Measurements from ENCODE around the gene MAT1A. TPM values are rescaled to one million over a fixed set of nuclear protein-coding genes. Genes with fewer than 3 reads are reported as not detected.

The MAT1A gene
- total RNA-seq, 1 experiment from 2014 or later, result 1.5 TPM

DNA sequence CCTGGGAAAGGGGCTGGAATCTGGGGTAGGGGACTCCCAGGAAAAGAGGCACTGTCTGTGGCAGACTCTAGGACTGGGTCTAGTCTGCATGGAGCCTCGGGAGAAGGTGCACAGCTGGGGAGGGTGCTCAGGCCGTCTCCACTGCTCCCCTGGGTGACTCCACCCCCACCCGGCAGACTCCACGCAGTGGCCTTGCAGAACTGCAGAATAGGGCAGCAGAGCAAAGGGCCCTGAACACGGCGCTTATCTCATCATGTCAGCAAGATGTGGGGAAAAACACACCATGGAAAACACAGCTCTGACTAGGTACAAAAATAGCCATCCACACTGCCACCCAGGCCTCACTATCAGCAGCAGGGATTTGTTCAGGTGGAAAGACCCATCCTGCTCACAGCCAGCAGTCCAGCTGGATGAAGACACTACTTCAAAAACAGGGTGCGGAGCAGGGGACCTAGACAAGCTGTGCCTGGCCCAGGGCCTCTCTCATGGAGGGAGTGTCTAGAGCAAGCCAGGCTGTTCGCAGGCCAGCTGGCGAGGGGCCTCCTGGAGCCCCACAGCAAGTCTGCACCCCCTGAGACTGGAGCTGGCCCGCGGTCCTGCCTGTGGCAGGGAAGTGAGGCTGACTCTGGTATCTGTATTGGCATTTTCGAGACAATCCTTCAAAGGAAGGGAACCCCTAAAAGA, 11.7 kb downstream of the MAT1A start:
- ATAC-seq (no peak), DNase-seq (ENCODE audit: low read depth, low spot score) (no peak)
- Histone ChIP-seq H3K4me1 (ENCODE audit: control insufficient read depth, insufficient read depth, low read length) (no peaks in the 10 kb centered on the region), H3K27ac (ENCODE audit: low read length) (no peak overlapping the region), H3K36me3 (ENCODE audit: control insufficient read depth, insufficient read depth, low read length) (no peaks in the 10 kb centered on the region), H3K27me3 (ENCODE audit: control insufficient read depth, insufficient read depth, low read length) (no peaks in the 10 kb centered on the region), H3K4me3 (ENCODE audit: low read depth in 2 of 2, low read length in 2 of 2) (no peak overlapping the region), H3K9me3 (ENCODE audit: control insufficient read depth, insufficient read depth, low read depth, low read length) (no peaks in the 10 kb centered on the region)
- ChIA-PET CTCF (no interaction called here), POLR2A (no interaction called here)
- no peak for TF ChIP-seq TCF7L2 (IDR thresholded peaks at IDR 0.05; ENCODE audit: low read depth, low read length)
- TF ChIP-seq, protein P1, sequence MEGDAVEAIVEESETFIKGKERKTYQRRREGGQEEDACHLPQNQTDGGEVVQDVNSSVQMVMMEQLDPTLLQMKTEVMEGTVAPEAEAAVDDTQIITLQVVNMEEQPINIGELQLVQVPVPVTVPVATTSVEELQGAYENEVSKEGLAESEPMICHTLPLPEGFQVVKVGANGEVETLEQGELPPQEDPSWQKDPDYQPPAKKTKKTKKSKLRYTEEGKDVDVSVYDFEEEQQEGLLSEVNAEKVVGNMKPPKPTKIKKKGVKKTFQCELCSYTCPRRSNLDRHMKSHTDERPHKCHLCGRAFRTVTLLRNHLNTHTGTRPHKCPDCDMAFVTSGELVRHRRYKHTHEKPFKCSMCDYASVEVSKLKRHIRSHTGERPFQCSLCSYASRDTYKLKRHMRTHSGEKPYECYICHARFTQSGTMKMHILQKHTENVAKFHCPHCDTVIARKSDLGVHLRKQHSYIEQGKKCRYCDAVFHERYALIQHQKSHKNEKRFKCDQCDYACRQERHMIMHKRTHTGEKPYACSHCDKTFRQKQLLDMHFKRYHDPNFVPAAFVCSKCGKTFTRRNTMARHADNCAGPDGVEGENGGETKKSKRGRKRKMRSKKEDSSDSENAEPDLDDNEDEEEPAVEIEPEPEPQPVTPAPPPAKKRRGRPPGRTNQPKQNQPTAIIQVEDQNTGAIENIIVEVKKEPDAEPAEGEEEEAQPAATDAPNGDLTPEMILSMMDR (IDR thresholded peaks at IDR 0.05), result no peak
- TF ChIP-seq SIN3A (IDR thresholded peaks at IDR 0.05; ENCODE audit: borderline replicate concordance, insufficient read depth, low read depth, low read length), result no peak
- no peak for TF ChIP-seq POLR2AphosphoS5 (IDR thresholded peaks at IDR 0.05; ENCODE audit: low read depth, low read length)
- TF ChIP-seq, protein P2, sequence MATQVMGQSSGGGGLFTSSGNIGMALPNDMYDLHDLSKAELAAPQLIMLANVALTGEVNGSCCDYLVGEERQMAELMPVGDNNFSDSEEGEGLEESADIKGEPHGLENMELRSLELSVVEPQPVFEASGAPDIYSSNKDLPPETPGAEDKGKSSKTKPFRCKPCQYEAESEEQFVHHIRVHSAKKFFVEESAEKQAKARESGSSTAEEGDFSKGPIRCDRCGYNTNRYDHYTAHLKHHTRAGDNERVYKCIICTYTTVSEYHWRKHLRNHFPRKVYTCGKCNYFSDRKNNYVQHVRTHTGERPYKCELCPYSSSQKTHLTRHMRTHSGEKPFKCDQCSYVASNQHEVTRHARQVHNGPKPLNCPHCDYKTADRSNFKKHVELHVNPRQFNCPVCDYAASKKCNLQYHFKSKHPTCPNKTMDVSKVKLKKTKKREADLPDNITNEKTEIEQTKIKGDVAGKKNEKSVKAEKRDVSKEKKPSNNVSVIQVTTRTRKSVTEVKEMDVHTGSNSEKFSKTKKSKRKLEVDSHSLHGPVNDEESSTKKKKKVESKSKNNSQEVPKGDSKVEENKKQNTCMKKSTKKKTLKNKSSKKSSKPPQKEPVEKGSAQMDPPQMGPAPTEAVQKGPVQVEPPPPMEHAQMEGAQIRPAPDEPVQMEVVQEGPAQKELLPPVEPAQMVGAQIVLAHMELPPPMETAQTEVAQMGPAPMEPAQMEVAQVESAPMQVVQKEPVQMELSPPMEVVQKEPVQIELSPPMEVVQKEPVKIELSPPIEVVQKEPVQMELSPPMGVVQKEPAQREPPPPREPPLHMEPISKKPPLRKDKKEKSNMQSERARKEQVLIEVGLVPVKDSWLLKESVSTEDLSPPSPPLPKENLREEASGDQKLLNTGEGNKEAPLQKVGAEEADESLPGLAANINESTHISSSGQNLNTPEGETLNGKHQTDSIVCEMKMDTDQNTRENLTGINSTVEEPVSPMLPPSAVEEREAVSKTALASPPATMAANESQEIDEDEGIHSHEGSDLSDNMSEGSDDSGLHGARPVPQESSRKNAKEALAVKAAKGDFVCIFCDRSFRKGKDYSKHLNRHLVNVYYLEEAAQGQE (IDR thresholded peaks at IDR 0.05; ENCODE audit: insufficient read depth in 1 of 2, low read depth in 2 of 2, low read length in 1 of 2), result no peak
- intact Hi-C loops (cut with micrococcal nuclease; ENCODE audit: unreplicated experiment) (loop anchor here (10.0 kb wide), 1 partner anchor 247 kb away; no protein-coding TSS in a partner anchor), in situ Hi-C loops (cut with HindIII; ENCODE audit: low pct_unique_long_range_greater_than_20kb, low sequenced_read_pairs) (no loop called here)
- no TSS peak for BruUV-seq (replicated peaks)

DNA sequence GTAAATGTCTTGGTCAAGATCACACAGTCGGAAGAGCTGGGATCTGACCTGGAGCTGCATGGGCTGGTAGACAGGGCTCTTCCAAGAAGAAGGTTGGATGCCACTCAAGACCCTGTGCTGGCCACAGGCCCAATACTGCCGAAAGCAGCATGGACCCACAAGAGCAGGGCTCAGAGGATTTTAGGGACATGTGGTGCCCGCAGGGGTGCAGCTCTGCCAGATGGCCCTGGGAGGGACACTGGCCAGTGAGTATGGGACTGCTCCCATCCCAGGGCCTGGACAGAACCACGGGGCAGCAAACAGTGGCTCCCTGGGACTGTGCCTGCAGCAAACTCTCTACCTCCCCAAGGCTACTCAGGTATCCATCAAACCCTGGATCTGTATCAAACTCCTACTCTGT, 12.4 kb downstream of the MAT1A start:
- DNase-seq (ENCODE audit: low read depth, low spot score), result no peak
- no TSS peak for BruUV-seq (replicated peaks)
- intact Hi-C loops (cut with micrococcal nuclease; ENCODE audit: unreplicated experiment), result loop anchor here (10.0 kb wide), 1 partner anchor 248 kb away; no protein-coding TSS in a partner anchor
- no peak for TF ChIP-seq SIN3A (IDR thresholded peaks at IDR 0.05; ENCODE audit: borderline replicate concordance, insufficient read depth, low read depth, low read length)
- TF ChIP-seq, protein P2 (IDR thresholded peaks at IDR 0.05; ENCODE audit: insufficient read depth in 1 of 2, low read depth in 2 of 2, low read length in 1 of 2), result no peak
- TF ChIP-seq, protein P1 (IDR thresholded peaks at IDR 0.05), result no peak
- TF ChIP-seq TCF7L2 (IDR thresholded peaks at IDR 0.05; ENCODE audit: low read depth, low read length), result no peak
- TF ChIP-seq POLR2AphosphoS5 (IDR thresholded peaks at IDR 0.05; ENCODE audit: low read depth, low read length), result no peak
- Histone ChIP-seq H3K27me3 (ENCODE audit: control insufficient read depth, insufficient read depth, low read length) (no peaks in the 10 kb centered on the region), H3K27ac (ENCODE audit: low read length) (no peak overlapping the region), H3K9me3 (ENCODE audit: control insufficient read depth, insufficient read depth, low read depth, low read length) (no peaks in the 10 kb centered on the region), H3K4me1 (ENCODE audit: control insufficient read depth, insufficient read depth, low read length) (no peaks in the 10 kb centered on the region), H3K36me3 (ENCODE audit: control insufficient read depth, insufficient read depth, low read length) (no peaks in the 10 kb centered on the region), H3K4me3 (ENCODE audit: low read depth in 2 of 2, low read length in 2 of 2) (no peak overlapping the region)
- in situ Hi-C loops (cut with HindIII; ENCODE audit: low pct_unique_long_range_greater_than_20kb, low sequenced_read_pairs), result no loop called here
- ChIA-PET POLR2A (no interaction called here), CTCF (interaction anchor here (0.6 kb wide), 1 partner anchor 16 kb away, joined by 6 read pairs; no protein-coding TSS in a partner anchor)
- ATAC-seq, result no peak

Measured in Panc1 (cell line).